ENCODE results near the gene MRTFB.
A peak's percentile ranks its signal among the peaks of the same experiment; 100 is the strongest.
"Not testable (repeated sequence)": the region's sequence is repeated elsewhere in the genome, so short reads cannot be mapped to it uniquely, and the experiment has no call there.

The MRTFB gene

DNA sequence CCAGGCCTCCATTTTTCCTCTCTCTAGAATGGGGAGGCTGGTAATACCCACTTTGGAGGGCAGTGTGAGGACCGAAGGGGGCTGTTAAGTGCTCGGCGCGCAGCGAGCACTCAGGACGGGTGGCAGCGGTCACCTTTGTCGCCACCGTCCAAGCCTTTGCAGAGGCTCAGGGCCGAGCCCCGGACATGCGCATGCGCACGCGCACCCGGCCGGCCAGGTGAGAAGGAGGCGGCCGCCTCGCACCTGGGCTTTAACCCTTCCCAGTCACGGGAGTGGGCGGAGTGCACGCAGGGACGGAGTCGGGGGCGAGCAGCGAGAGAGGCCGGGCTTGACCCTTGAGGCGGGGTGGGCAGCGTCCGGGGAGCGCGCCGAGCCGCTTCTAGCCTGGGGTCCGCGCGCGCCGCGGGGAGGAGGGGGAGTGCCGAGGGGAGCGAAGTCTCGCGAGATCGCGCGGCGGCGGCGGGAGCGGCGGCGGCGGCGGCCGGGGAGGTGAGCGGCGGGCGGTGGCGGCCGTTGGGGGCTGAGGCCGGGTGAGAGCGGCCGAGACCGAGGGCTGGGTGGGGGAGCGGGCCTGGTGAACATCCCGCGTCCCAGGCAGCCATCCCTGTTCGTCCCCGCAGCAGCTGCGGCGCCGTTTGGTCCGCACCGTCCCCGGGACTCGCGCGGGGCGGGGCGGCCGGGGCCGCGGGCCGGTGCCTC, at the start of gene MRTFB:
MRTFB (plus strand) TSS at position 443 of the 699 bp plus-strand sequence. CDS start 69,288 bp downstream, outside the sequence.
- DNase-seq (ENCODE audit: low read depth), result peak; percentile 55

DNA sequence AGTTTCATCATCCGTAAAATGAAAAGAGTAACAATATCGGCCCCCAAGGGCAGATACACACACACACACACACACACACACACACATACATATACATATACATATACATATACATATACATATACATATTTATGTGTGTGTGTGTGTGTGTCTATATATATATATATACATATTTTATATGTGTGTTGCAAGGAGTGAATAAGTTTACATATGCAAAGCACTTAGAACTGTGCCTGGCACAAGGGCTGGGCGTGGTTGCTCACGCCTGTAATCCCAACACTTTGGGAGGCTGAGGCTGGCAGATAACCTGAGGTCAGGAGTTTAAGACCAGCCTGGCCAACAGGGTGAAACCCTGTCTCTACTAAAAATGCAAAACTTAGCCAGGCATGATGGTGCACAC, 47.6 kb upstream of the MRTFB start:
- not testable (repeated sequence) for DNase-seq (ENCODE audit: low read depth)

DNA sequence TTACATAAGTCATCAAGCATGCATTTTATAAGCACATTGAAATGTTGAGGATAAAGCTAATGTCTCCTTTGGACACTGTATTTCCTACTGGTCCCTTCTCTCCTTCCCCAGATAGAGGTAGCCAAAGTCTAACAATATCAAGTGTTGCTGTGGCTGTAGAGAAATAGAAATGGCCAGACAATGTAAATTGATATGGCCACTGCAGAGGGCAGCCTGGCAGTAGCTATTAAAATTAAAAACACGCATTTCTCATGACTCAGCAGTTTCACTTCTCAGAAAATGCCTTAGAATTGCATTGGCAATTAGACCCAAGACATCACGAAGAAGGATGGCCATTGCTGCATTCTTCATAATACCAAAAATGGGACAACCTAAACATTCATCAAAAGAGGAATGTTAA, 46.8 kb upstream of the MRTFB start:
- DNase-seq (ENCODE audit: low read depth), result no peak

- DNase-seq (ENCODE audit: low read depth), result no peak
These were observed 44.4 kb upstream of the MRTFB start for GRCh38 chr16:14026572-14027285.

- no peak for DNase-seq (ENCODE audit: low read depth)
These were observed 42.9 kb upstream of the MRTFB start for GRCh38 chr16:14028202-14028601.

- DNase-seq (ENCODE audit: low read depth), result no peak
These were observed 41.5 kb upstream of the MRTFB start for GRCh38 chr16:14029658-14030057.

DNA sequence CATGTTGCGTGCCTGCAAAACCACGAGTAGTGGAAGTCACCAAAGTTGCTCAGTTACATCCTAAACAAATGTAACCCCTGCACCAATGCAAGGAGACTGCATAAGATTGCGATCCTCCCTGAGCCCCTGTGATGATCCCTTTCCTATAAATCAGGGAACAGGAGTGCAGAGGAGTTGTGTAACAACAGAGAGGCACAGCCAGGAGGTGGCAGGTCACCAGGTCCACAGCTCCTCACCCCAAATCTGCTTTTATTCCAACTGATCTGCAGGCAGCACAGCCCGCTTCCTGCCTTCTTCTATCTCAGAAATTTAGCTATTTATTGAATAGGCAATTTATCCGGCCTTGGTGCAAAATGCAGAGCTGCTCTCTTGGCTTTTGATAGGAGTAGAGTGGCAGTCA, 36.0 kb upstream of the MRTFB start:
- DNase-seq (ENCODE audit: low read depth), result no peak

DNA sequence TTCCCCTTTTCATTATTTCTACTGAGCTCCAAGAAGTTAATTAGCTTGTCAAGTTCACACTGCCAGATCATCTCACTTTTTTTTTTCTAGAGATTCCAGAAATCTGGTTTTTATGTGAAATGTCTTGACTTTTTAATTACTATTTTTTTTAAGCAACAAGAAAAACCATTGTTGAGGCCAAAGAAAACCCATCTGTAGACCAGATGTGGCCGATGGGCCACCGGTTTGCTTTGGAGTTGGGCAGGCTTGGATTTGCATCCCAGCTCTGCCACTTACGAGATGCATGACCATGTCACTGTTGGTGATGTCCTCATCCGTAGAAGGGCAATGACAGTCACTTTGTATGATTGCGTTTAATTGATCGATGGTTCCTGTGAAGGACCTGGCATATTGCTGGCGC, 34.2 kb upstream of the MRTFB start:
- DNase-seq (ENCODE audit: low read depth), result no peak

DNA sequence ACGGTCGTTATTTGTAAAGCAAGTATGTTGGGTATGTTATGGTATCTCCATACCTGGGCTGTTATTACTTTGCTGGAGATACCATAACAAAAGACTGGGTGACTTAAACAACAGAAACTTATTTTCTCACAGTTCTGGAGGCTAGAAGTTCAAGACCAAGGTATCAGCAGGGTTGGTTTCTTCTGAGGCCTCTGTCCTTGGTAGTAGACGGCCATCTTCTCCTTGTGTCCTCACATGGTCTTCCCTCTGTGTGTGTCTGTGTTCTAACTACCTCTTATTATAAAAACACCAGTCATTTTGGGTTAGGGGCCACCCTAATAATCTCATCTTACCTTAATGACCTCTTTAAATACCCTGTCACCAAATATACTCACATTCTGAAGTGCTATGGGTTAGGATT, 33.2 kb upstream of the MRTFB start:
- DNase-seq (ENCODE audit: low read depth), result no peak

GRCh38 chr16:14041164-14041563, 30.0 kb upstream of the MRTFB start:
- no peak for DNase-seq (ENCODE audit: low read depth)

DNA sequence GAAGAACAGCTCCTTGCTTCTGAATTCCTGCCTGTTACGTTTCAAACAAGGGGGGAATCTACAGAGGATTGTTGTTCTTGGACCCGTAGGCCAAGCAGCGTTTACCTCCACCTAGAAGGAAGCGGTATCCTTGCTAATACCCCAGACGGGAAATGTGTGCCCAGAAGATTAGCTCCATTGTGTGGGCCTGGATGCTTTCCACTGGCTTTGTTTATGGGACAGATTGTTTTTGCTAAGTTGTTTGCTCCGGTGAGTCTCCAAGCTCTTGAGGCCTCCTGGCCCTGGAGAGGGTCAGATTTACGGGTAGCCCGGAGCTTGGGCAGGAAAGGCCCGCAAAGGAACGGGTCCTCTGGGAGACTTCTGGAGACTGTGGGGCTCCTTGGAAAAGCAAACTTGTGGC, 28.4 kb upstream of the MRTFB start:
- DNase-seq (ENCODE audit: low read depth), result no peak

- no peak for DNase-seq (ENCODE audit: low read depth)
These were observed 27.8 kb upstream of the MRTFB start for GRCh38 chr16:14043278-14043677.

GRCh38 chr16:14043793-14044192, 27.3 kb upstream of the MRTFB start:
- no peak for DNase-seq (ENCODE audit: low read depth)

GRCh38 chr16:14047121-14047859, 23.8 kb upstream of the MRTFB start:
- not testable (repeated sequence) for DNase-seq (ENCODE audit: low read depth)

- DNase-seq (ENCODE audit: low read depth), result no peak
These were observed 20.7 kb upstream of the MRTFB start for GRCh38 chr16:14050291-14051027.

DNA sequence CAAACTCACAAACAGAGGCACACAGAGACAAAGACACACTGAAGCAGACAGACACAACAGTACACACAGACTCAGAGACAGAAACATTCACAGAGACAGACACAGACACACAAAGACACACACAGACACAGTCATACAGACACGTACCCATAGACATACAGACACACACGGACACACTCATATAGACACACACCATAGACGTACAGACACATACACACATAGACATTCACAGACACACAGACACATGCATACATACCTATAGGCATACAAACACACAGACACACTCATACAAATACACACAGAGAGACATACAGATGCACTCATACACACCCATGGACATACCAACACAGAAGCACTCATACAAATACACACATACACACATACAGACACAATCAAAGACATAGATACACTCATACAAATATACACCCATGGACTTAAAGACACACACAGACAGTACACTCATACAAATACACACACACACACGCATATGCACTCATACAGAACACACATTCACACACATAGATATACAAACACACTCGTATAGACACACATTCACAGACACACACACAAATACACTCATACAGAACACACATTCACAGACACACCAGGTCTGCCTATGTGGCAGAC, 19.9 kb upstream of the MRTFB start:
- no peak for DNase-seq (ENCODE audit: low read depth)

GRCh38 chr16:14056970-14057369, 14.1 kb upstream of the MRTFB start:
- no peak for DNase-seq (ENCODE audit: low read depth)

DNA sequence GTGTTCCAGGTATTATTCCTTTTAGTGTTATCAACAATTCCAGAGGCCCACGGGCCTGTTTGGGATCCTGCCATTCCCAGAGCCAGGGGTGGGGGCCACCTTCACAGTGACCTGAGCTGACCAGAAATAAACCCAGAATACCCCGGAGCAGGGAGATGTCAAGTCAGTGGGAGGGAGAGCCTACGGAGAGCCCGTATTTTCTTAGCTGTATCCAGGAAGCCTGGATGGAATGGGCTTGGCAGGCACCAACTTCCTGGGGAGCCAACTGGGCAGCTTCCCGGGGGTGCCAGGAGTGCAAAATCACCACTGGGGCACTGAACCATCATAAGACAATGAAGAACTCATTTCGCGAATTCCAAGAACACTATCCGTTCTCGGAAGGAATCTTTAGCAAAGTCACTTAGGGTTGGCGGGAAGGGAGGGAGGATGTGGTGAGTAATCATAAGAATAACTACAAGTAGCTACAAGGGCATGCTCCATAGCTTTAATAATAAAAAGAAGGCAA, 13.2 kb upstream of the MRTFB start:
- no peak for DNase-seq (ENCODE audit: low read depth)

DNA sequence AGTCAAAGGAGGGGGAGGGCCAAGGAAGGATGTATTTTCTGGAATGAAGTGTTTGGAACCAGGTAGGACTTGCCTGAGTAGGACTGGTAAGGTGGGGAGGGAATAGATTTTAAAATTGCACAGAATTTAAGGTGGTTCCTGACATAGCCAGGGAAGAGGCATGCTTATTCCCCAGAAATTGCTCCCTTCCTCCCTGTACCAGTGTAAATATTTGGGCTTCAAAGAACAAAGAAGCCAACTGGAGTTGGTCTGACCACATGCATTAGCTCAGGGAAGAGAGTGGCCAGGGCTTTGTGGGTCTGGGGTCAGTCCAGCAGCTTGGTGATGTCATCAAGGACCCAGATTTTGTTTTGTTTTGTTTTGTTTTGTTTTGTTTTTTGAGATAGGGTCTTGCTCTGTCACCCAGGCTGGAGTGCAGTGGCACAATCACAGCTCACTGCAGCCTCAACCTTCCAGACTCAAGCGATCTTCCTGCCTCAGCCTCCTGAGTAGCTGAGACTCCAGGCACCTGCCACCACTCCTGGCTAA, 9.3 kb upstream of the MRTFB start:
- no peak for DNase-seq (ENCODE audit: low read depth)

GRCh38 chr16:14062261-14062660, 8.9 kb upstream of the MRTFB start:
- DNase-seq (ENCODE audit: low read depth), result no peak

Measured in stimulated activated CD8-positive, alpha-beta memory T cell treated with anti-CD3 and anti-CD28 coated beads, Interleukin-15, amount 100 ng/mL, for 1 hour (primary cell).